Endodermal cell (in vitro differentiated cells): ENCODE measurements around the gene TIPARP. TPM values are rescaled to one million over a fixed set of nuclear protein-coding genes. Genes with fewer than 3 reads are reported as not detected.

Experiments used
- DNase-seq: peaks from one replicate; pipeline ENCODE4 v3.0.0-alpha.2; 2017
- H3K27ac ChIP-seq: 2 replicates; pipeline ENCODE4 v1.5.1; 2013; ENCODE audit warnings: mild to moderate bottlenecking, low read depth, low read length, moderate library complexity
- H3K27me3 ChIP-seq: 2 replicates; pipeline ENCODE4 v1.6.1; 2013; ENCODE audit warnings: mild to moderate bottlenecking, low read length, moderate library complexity; ENCODE audit not compliant: insufficient read depth, control insufficient read depth, poor library complexity, severe bottlenecking
- H3K36me3 ChIP-seq: 2 replicates; pipeline ENCODE4 v1.7.0; 2013; ENCODE audit warnings: mild to moderate bottlenecking, low read length, moderate library complexity; ENCODE audit not compliant: control insufficient read depth, insufficient read depth
- H3K4me1 ChIP-seq: one replicate; pipeline ENCODE4 v1.7.0; 2013; ENCODE audit warnings: low read length; ENCODE audit not compliant: control insufficient read depth, insufficient read depth
- H3K4me3 ChIP-seq: 2 replicates; pipeline ENCODE4 v1.5.1; 2013; ENCODE audit warnings: mild to moderate bottlenecking, low read length, moderate library complexity
- H3K9ac ChIP-seq: 2 replicates; pipeline ENCODE4 v1.6.1; 2013; ENCODE audit warnings: mild to moderate bottlenecking, low read length, moderate library complexity; ENCODE audit not compliant: poor library complexity, severe bottlenecking; ENCODE audit errors: extremely low read depth
- H3K9me3 ChIP-seq: 2 replicates; pipeline ENCODE4 v1.6.1; 2013; ENCODE audit warnings: mild to moderate bottlenecking, low read length, moderate library complexity; ENCODE audit not compliant: control insufficient read depth
- H3K27ac Mint-ChIP-seq: 2 replicates; pipeline ENCODE4 v1.8.0; 2020; ENCODE audit warnings: mixed read lengths
- H3K27me3 Mint-ChIP-seq: 2 replicates; pipeline ENCODE4 v1.8.0; 2021; ENCODE audit warnings: mild to moderate bottlenecking, mixed read lengths; ENCODE audit not compliant: insufficient read depth
- H3K36me3 Mint-ChIP-seq: 2 replicates; pipeline ENCODE4 v1.8.0; 2020; ENCODE audit warnings: low read depth, mixed read lengths
- H3K4me1 Mint-ChIP-seq: 2 replicates; pipeline ENCODE4 v1.8.0; 2020; ENCODE audit warnings: mixed read lengths
- H3K4me3 Mint-ChIP-seq: 2 replicates; pipeline ENCODE4 v1.8.0; 2020; ENCODE audit warnings: mild to moderate bottlenecking, moderate library complexity, mixed read lengths
- H3K9me3 Mint-ChIP-seq: 2 replicates; pipeline ENCODE4 v1.8.0; 2020; ENCODE audit warnings: mild to moderate bottlenecking, mixed read lengths
- CTCF ChIP-seq: fragments of 200-600 bp; sonication (generic); conservative IDR thresholded peaks from 2 replicates; pipeline ENCODE4 v1.5.0; 2021; ENCODE audit warnings: antibody characterized with exemption, mild to moderate bottlenecking
- WGBS, 2 experiments: methylation state at CpG; one replicate each; pipeline versions ENCODE4 v1.1.5 to v1.1.7; 2013; ENCODE audit warnings: missing lambda C conversion rate in 2 of 2, mixed read lengths in 1 of 2; ENCODE audit not compliant: insufficient coverage in 1 of 2, insufficient read length in 1 of 2; 5-methylcytosine and 5-hydroxymethylcytosine counted together
- total RNA-seq, 2 donors: library from RNA; stranded (reverse); fragmentation: NEBNext Ultra II Directional in 1 of 2; extraction: Animal tissue kit (Norgen Biotek cat#: 25700) in 1 of 2; gene quantifications; 2 replicates in 1 of 2; 3 replicates in 1 of 2; pipeline ENCODE4 v1.2.1, GENCODE V29; 2021

TIPARP gene
- total RNA-seq, 2 donors from 2014 or later = 27.1 to 34.3 TPM

DNA sequence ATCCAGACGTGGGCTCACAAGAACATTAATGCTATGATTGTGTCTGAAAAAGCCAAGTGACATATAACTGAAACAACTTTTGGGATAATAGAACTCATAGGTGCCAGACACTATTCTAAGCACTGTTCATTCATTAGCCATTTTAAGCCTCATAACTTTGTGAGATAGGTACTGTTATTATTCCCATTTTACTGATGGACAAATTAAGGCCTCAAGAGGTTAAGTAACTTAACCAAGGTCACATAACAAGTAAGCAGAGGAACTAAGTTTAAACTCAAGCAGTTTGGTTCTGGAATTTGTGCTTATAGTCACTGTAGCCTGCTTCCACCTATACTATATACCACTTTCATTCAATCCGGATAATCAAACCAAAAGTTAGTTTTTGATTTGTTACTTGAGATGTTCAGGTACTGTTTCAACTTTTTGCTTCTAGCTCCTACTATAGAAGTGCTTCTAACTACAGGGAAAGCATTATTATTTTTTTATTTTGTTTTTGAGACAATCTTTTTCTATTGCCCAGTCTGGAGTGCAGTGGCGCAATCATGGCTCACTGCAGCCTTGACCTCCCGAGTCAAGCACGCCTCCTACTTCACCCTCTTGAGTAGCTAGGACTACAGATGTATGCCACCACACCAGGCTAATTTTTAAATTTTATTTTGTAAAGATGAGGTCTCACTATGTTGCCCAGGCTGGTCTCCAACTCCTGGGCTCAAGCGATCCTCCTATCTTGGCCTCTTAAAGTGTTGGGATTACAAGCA lies 41.9 kb downstream of the TIPARP start:
- H3K27ac ChIP-seq = no peak overlapping the region
- no peak for TF ChIP-seq CTCF
- no peak overlapping the region for H3K4me3 Mint-ChIP-seq

DNA sequence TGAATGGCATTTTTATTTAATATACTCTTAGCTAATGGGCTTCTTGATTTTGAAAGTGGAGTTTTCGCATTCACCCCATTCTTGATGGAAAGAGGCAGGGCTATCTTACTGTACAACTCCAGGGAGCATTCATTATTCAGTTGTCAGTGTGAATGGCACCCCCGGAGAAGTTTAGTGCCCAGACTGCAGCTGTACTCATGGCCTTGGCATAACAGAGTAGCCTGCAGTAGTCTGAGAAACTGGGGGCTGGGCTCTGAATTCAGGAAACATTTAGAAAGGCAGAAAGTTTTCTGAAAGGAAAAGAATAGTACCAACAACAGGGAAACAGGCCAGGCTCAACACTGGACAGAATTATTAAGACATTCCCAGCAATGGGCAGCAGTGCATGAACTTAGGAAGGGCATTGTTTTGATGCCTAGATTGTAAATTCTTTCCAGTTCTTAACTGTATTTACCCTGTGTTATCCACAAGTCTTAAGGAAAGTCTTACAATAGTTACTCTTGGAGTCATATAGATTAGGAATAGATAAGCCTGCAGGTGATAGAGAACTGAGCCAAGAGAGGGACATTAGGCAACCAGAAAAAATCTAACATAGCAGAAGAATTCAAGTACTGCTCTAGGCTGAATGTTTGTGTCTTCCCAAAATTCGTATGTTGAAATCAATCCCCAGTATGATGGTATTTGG lies 44.4 kb downstream of the TIPARP start:
- H3K27ac ChIP-seq = peak overlapping the region; percentile 25
- peaks cover 19% of the 10 kb centered on the region for H3K36me3 ChIP-seq
- H3K27me3 Mint-ChIP-seq = no peaks in the 10 kb centered on the region
- H3K9ac ChIP-seq = peak overlapping the region; percentile 27
- no peaks in the 10 kb centered on the region for H3K27me3 ChIP-seq
- WGBS, 2 experiments = 72 to 85% methylated on average over 3 of the region's 3 CpGs
- no peaks in the 10 kb centered on the region for H3K9me3 Mint-ChIP-seq
- peak overlapping the region; percentile 11 for H3K4me3 Mint-ChIP-seq
- TF ChIP-seq CTCF = no peak
- peaks cover 32% of the 10 kb centered on the region for H3K36me3 Mint-ChIP-seq
- no peaks in the 10 kb centered on the region for H3K9me3 ChIP-seq
- no peak for DNase-seq
- H3K4me3 ChIP-seq = peak overlapping the region; percentile 56
- H3K4me1 Mint-ChIP-seq = peaks cover 41% of the 10 kb centered on the region
- H3K4me1 ChIP-seq = peaks cover 9% of the 10 kb centered on the region
- peak overlapping the region; percentile 63 for H3K27ac Mint-ChIP-seq

More for the DNA sequence above, 41.9 kb downstream of the TIPARP start:
- no peak overlapping the region for H3K27ac Mint-ChIP-seq
- Histone ChIP-seq H3K9ac (no peak overlapping the region), H3K36me3 (peaks cover 19% of the 10 kb centered on the region), H3K4me3 (no peak overlapping the region), H3K27me3 (no peaks in the 10 kb centered on the region), H3K4me1 (peaks cover 5% of the 10 kb centered on the region), H3K9me3 (no peaks in the 10 kb centered on the region)
- H3K27me3 Mint-ChIP-seq = no peaks in the 10 kb centered on the region
- H3K36me3 Mint-ChIP-seq = peaks cover 32% of the 10 kb centered on the region
- WGBS, 2 experiments = 77 to 79% methylated on average over 5 to 6 of the region's 6 CpGs
- no peaks in the 10 kb centered on the region for H3K9me3 Mint-ChIP-seq
- H3K4me1 Mint-ChIP-seq = peaks cover 26% of the 10 kb centered on the region
- DNase-seq = no peak

DNA sequence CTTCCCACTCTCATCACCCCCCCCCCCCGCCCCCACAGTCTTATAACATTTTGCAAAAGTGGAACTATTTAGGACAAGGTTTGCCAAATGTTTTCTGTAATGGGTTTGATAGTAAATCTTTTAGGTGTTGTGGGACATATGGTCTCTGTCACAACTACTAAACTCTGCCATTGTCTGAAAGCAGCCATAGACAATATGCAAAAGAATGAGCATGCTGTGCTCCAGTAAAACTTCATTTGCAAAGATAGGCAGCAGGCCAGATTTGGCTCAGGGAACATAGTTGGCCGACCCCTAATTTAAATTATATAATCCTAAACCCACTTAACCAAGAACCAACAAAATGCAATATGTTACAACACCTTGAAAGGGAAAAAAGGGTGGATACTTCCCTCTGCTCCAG lies 46.4 kb downstream of the TIPARP start:
- Histone ChIP-seq H3K4me1 (peaks cover 9% of the 10 kb centered on the region), H3K27me3 (no peaks in the 10 kb centered on the region), H3K9ac (no peak overlapping the region), H3K27ac (no peak overlapping the region), H3K36me3 (peaks cover 6% of the 10 kb centered on the region), H3K9me3 (no peaks in the 10 kb centered on the region), H3K4me3 (no peak overlapping the region)
- no peak overlapping the region for H3K4me3 Mint-ChIP-seq
- H3K9me3 Mint-ChIP-seq = no peaks in the 10 kb centered on the region
- 33% methylated on average over 1 of the region's 2 CpGs; no CpG with 5 or more reads in 1 of the 2 experiments for WGBS, 2 experiments
- peaks cover 51% of the 10 kb centered on the region for H3K4me1 Mint-ChIP-seq
- H3K27me3 Mint-ChIP-seq = no peaks in the 10 kb centered on the region
- H3K27ac Mint-ChIP-seq = no peak overlapping the region
- H3K36me3 Mint-ChIP-seq = peaks cover 14% of the 10 kb centered on the region
- TF ChIP-seq CTCF = no peak
- no peak for DNase-seq
